Activated CD8-positive, alpha-beta memory T cell treated with anti-CD3 and anti-CD28 coated beads, Interleukin-2, amount 50 U/mL, for 1 hour (primary cell): ENCODE data around the gene SYNE1.

ENCODE experiments used
- DNase-seq: peaks from one replicate; pipeline ENCODE4 v3.0.0-alpha.2; 2020; ENCODE audit errors: extremely low read depth

The SYNE1 gene

GRCh38 chr6:152277826-152278329, 359.3 kb downstream of the SYNE1 start:
- no peak for DNase-seq

GRCh38 chr6:152273638-152274037, 363.5 kb downstream of the SYNE1 start:
- DNase-seq: no peak

GRCh38 chr6:152273002-152273401, 364.2 kb downstream of the SYNE1 start:
- no peak for DNase-seq

GRCh38 chr6:152272486-152272885, 364.7 kb downstream of the SYNE1 start:
- no peak for DNase-seq

GRCh38 chr6:152271776-152272464, 365.2 kb downstream of the SYNE1 start:
- DNase-seq: no peak

GRCh38 chr6:152270301-152270925, 366.7 kb downstream of the SYNE1 start:
- no peak for DNase-seq

- DNase-seq: no peak
Measured at GRCh38 chr6:152268846-152269442, 368.2 kb downstream of the SYNE1 start.

- no peak for DNase-seq
Measured at GRCh38 chr6:152267967-152268845, 369.0 kb downstream of the SYNE1 start.

GRCh38 chr6:152265651-152266050, 371.5 kb downstream of the SYNE1 start:
- DNase-seq: no peak

- DNase-seq: no peak
Measured at GRCh38 chr6:152263582-152263981, 373.6 kb downstream of the SYNE1 start.

- DNase-seq: no peak
Measured at GRCh38 chr6:152261179-152261578, 376.0 kb downstream of the SYNE1 start.

- no peak for DNase-seq
Measured at GRCh38 chr6:152259234-152259633, 377.9 kb downstream of the SYNE1 start.

- DNase-seq: no peak
Measured at GRCh38 chr6:152257581-152257980, 379.6 kb downstream of the SYNE1 start.

- DNase-seq: no peak
Measured at GRCh38 chr6:152250127-152250526, 387.0 kb downstream of the SYNE1 start.

GRCh38 chr6:152248980-152249379, 388.2 kb downstream of the SYNE1 start:
- no peak for DNase-seq

- no peak for DNase-seq
Measured at GRCh38 chr6:152246554-152247337, 390.4 kb downstream of the SYNE1 start.

GRCh38 chr6:152244998-152245630, 392.0 kb downstream of the SYNE1 start:
- DNase-seq: no peak

GRCh38 chr6:152241013-152241766, 396.0 kb downstream of the SYNE1 start:
- DNase-seq: no peak

GRCh38 chr6:152240436-152240835, 396.7 kb downstream of the SYNE1 start:
- DNase-seq: no peak
